ENCODE data around the gene ST3GAL6. TPM values are rescaled to one million over a fixed set of nuclear protein-coding genes. Genes with fewer than 3 reads are reported as not detected.

The ST3GAL6 gene
- total and polyA plus RNA-seq, 7 donors, result 2.4 to 11.8 (median 3.9) TPM

DNA sequence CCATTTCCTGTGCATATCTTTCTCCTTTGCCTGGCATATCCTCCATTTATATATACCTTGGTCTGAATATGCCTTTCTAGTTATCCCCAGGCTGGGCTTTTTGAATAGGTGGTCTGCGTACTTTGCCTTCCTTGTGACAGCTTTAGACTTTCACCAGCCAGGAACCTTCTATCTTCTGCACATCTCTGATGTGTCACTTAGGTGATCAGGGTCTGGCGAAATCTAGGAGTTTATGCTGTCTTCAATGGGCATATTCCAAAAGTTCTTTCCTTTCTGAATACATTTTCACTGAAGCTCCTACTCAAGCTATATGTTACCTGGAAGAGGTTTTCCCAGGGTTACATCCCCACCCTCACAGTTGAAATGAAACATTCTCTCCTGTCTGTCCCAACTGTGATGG lies 27.8 kb upstream of the ST3GAL6 start:
- Histone ChIP-seq H3K4me3 (no peak overlapping the region), H3K9me3 (no peaks in the 10 kb centered on the region), H3K27me3 (no peaks in the 10 kb centered on the region), H3K27ac (no peak overlapping the region), H3K36me3 (no peaks in the 10 kb centered on the region), H3K4me1 (peaks cover 0 to 20% (median 9%) of the 10 kb centered on the region in 4 donors)
- 92 to 96% methylated on average over 2 of the region's 2 CpGs for WGBS, 2 donors
- intact Hi-C loops (cut with DNase I), result no loop called here
- DNase-seq, result no peak
- TF ChIP-seq EP300 (IDR thresholded peaks at IDR 0.05) (no peak), POLR2A (IDR thresholded peaks at IDR 0.05) (no peak), POLR2AphosphoS5 (IDR thresholded peaks at IDR 0.05) (no peak)
- TF ChIP-seq, protein P1, sequence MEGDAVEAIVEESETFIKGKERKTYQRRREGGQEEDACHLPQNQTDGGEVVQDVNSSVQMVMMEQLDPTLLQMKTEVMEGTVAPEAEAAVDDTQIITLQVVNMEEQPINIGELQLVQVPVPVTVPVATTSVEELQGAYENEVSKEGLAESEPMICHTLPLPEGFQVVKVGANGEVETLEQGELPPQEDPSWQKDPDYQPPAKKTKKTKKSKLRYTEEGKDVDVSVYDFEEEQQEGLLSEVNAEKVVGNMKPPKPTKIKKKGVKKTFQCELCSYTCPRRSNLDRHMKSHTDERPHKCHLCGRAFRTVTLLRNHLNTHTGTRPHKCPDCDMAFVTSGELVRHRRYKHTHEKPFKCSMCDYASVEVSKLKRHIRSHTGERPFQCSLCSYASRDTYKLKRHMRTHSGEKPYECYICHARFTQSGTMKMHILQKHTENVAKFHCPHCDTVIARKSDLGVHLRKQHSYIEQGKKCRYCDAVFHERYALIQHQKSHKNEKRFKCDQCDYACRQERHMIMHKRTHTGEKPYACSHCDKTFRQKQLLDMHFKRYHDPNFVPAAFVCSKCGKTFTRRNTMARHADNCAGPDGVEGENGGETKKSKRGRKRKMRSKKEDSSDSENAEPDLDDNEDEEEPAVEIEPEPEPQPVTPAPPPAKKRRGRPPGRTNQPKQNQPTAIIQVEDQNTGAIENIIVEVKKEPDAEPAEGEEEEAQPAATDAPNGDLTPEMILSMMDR (IDR thresholded peaks at IDR 0.05), result no peak

DNA sequence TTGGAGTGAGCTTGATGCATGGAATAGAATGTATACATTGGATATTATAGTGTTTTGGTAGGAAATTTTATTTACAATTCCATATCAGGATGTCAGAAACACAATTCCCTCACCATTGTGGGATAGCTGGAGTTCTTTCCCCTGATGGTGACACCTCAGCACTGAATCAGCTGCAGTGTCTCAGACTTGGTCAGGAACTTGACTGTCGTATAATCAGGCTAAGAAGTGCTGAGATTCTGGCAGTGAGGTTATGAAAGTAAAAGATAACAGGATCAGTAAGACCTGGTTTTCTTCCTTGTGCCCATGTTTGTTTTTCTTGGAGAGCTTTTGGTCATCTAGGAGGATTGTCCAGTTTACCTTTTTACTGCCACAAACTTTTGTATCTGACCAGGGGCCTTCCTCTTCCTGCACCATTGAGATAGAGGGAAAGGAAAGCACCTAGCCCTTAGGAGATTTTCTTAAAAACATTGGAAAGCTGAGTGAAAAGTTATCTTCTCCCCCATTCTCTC lies 27.3 kb upstream of the ST3GAL6 start:
- Histone ChIP-seq H3K4me1 (peaks cover 0 to 20% (median 9%) of the 10 kb centered on the region in 4 donors), H3K36me3 (no peaks in the 10 kb centered on the region), H3K27ac (no peak overlapping the region), H3K27me3 (no peaks in the 10 kb centered on the region), H3K4me3 (no peak overlapping the region), H3K9me3 (no peaks in the 10 kb centered on the region)
- no peak for DNase-seq
- TF ChIP-seq EP300 (IDR thresholded peaks at IDR 0.05) (no peak), POLR2AphosphoS5 (IDR thresholded peaks at IDR 0.05) (no peak), POLR2A (IDR thresholded peaks at IDR 0.05) (no peak)
- TF ChIP-seq, protein P1 (IDR thresholded peaks at IDR 0.05), result no peak
- 82 to 85% methylated on average over 1 of the region's 1 CpG for WGBS, 2 donors
- intact Hi-C loops (cut with DNase I), result no loop called here

DNA sequence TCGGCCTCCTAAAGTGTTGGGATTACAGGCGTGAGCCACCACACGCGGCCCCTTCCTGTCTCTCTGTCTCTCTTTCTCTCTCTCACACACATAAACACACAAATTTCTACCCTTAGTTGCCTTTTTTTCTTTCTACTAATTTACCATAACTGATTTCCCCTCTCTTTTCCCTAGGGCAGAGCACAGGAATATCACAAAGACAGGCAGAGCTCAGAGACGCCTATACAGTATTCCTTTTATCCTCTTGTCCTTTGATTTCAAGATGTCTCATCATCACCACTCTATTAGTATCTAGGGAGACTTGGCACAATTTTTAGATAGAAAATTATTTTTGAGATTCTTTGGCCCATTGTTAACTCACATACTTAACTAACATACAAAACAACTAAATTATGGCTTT lies 25.8 kb upstream of the ST3GAL6 start:
- no peak for TF ChIP-seq POLR2A (IDR thresholded peaks at IDR 0.05)
- no peak for TF ChIP-seq EP300 (IDR thresholded peaks at IDR 0.05)
- TF ChIP-seq POLR2AphosphoS5 (IDR thresholded peaks at IDR 0.05), result no peak
- TF ChIP-seq, protein P1 (IDR thresholded peaks at IDR 0.05), result no peak
- H3K9me3 ChIP-seq, result no peaks in the 10 kb centered on the region
- intact Hi-C loops (cut with DNase I), result no loop called here
- no peak overlapping the region for H3K4me3 ChIP-seq
- 91 to 95% methylated on average over 5 of the region's 5 CpGs for WGBS, 2 donors
- H3K36me3 ChIP-seq, result no peaks in the 10 kb centered on the region
- DNase-seq, result no peak
- peaks cover 0 to 13% (median 9%) of the 10 kb centered on the region in 4 donors for H3K4me1 ChIP-seq
- H3K27me3 ChIP-seq, result no peaks in the 10 kb centered on the region
- H3K27ac ChIP-seq, result no peak overlapping the region

DNA sequence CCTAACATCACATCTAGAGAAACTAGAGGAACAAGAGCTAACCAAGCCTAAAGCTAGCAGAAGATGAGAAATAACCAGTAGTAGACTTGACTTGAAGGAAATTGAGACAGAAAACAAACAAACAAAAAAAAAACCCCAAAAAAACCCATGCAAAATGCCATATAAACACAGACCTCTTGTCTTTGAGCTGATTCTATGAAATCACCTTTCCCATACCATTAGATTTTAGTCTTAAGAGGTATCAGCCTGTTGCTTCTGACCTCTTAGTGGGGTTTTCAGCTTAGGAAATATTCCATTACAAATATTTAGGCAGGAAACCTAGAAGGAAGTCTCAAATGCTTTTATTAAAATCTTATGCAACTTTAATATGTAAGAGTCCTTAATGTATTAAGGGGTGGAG lies 23.9 kb upstream of the ST3GAL6 start:
- no peaks in the 10 kb centered on the region for H3K36me3 ChIP-seq
- intact Hi-C loops (cut with DNase I), result no loop called here
- H3K9me3 ChIP-seq, result no peaks in the 10 kb centered on the region
- no peak overlapping the region for H3K27ac ChIP-seq
- H3K27me3 ChIP-seq, result no peaks in the 10 kb centered on the region
- no peak for DNase-seq
- H3K4me1 ChIP-seq, result peaks cover 0 to 6% (median 3%) of the 10 kb centered on the region in 4 donors
- H3K4me3 ChIP-seq, result no peak overlapping the region
- TF ChIP-seq EP300 (IDR thresholded peaks at IDR 0.05) (no peak), POLR2AphosphoS5 (IDR thresholded peaks at IDR 0.05) (no peak), POLR2A (IDR thresholded peaks at IDR 0.05) (no peak)
- TF ChIP-seq, protein P1 (IDR thresholded peaks at IDR 0.05), result no peak

DNA sequence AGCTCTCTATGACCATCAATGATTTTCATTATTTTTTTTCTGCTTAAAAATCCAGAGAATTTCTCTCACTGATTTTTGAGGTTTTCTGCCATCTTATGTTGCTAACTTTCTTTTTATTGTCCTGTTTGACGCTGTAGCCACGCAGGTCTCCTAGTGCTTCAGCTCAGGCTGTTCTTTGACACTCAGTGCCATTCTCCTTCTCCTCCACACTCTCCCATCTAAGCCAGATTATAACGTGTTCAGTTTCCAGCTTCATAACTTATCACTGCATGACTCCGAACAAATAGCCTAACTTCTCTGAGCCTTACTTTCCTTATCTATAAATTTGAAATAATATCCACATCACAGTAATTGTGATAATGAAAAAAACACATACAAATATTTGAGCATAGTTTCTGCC lies 22.8 kb upstream of the ST3GAL6 start:
- Histone ChIP-seq H3K4me3 (no peak overlapping the region), H3K36me3 (no peaks in the 10 kb centered on the region), H3K27me3 (no peaks in the 10 kb centered on the region), H3K27ac (no peak overlapping the region), H3K9me3 (no peaks in the 10 kb centered on the region), H3K4me1 (no peaks in the 10 kb centered on the region)
- intact Hi-C loops (cut with DNase I), result no loop called here
- 42 to 68% methylated on average over 4 of the region's 4 CpGs for WGBS, 2 donors
- no peak for TF ChIP-seq EP300 (IDR thresholded peaks at IDR 0.05)
- TF ChIP-seq, protein P1 (IDR thresholded peaks at IDR 0.05), result no peak
- no peak for TF ChIP-seq POLR2A (IDR thresholded peaks at IDR 0.05)
- no peak for DNase-seq

All from sigmoid colon (tissue), 7 donors.